ENCODE data around the gene GLRB. TPM values are rescaled to one million over a fixed set of nuclear protein-coding genes. Genes with fewer than 3 reads are reported as not detected.

GLRB gene
- 15.0 and 17.8 TPM in 2 replicates for total RNA-seq

GRCh38 chr4:157075811-157076577 lies at the start of gene GLRB:
GLRB (plus strand) TSS chr4:157076150; CDS start chr4:157078025, 1,875 bp downstream.

GRCh38 chr4:157220371-157220881 lies 144.5 kb downstream of the GLRB start, which contains the start of gene GRIA2:
GRIA2 (plus strand) TSS chr4:157220728; CDS start chr4:157221043, 315 bp downstream.

Other genes with a start within 250 kb of the GLRB start
- gene PDGFC, start 104.4 kb upstream of the GLRB start, total RNA-seq = 70.7 and 140 TPM in 2 replicates
- gene GRIA2, start 144.6 kb downstream of the GLRB start, total RNA-seq = not detected in 2 replicates

Measured in smooth muscle cell of the umbilical artery (primary cell).